ENCODE data around the gene PIAS4. TPM values are rescaled to one million over a fixed set of nuclear protein-coding genes. Genes with fewer than 3 reads are reported as not detected.

PIAS4 gene
- total and polyA plus RNA-seq, 4 donors = 6.5 to 20.3 (median 15.9) TPM

DNA sequence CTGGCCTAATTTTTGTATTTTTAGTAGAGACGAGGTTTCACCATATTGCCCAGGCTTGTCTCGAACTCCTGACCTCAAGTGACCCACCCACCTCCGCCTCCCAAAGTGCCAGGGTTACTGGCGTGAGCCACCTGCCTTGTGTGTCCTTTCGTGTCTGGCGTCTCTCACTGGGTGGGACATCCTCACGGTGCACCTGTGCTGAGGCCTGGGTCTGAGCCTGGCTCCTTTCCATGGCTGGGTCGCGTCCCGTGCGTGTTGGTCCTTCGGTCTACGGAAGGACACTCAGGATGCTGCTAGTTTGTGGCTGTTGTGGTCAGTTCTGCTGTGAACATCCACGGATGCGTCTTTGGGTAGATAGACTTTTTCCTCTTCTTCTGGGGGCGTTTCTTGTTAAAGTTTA is 19.6 kb downstream of the PIAS4 start:
- no peak overlapping the region for H3K4me3 ChIP-seq (ENCODE audit: low read length in 2 of 2)
- H3K4me1 ChIP-seq (ENCODE audit: control insufficient read depth in 1 of 2, insufficient read depth in 2 of 2, low read length in 2 of 2) = no peaks in the 10 kb centered on the region
- DNase-seq (no peak), ATAC-seq (ENCODE audit: low FRiP score) (no peak)
- no peaks in the 10 kb centered on the region for H3K27me3 ChIP-seq (ENCODE audit: control insufficient read depth in 1 of 2, insufficient read depth in 2 of 2, low read length in 1 of 2)
- H3K36me3 ChIP-seq (ENCODE audit: control insufficient read depth in 1 of 2, insufficient read depth in 2 of 2, low read length in 1 of 2) = peaks cover 0 to 3% of the 10 kb centered on the region in 2 donors
- WGBS, 2 donors = 93 to 95% methylated on average over 16 of the region's 16 CpGs
- intact Hi-C loops (cut with DNase I) = no loop called here
- no peaks in the 10 kb centered on the region for H3K9me3 ChIP-seq (ENCODE audit: control insufficient read depth, low read length)
- no peak overlapping the region for H3K27ac ChIP-seq (ENCODE audit: low read depth in 1 of 2, low read length in 2 of 2)

GRCh38 chr19:4028334-4029246 is 21.1 kb downstream of the PIAS4 start:
- Histone ChIP-seq H3K36me3 (ENCODE audit: control insufficient read depth in 1 of 2, insufficient read depth in 2 of 2, low read length in 1 of 2) (peaks cover 0 to 7% of the 10 kb centered on the region in 2 donors), H3K27me3 (ENCODE audit: control insufficient read depth in 1 of 2, insufficient read depth in 2 of 2, low read length in 1 of 2) (no peaks in the 10 kb centered on the region), H3K4me1 (ENCODE audit: control insufficient read depth in 1 of 2, insufficient read depth in 2 of 2, low read length in 2 of 2) (no peaks in the 10 kb centered on the region), H3K27ac (ENCODE audit: low read depth in 1 of 2, low read length in 2 of 2) (no peak overlapping the region), H3K9me3 (ENCODE audit: control insufficient read depth, low read length) (no peaks in the 10 kb centered on the region), H3K4me3 (ENCODE audit: low read length in 2 of 2) (no peak overlapping the region)
- 92 to 93% methylated on average over 47 to 48 of the region's 48 CpGs for WGBS, 2 donors
- ATAC-seq (ENCODE audit: low FRiP score) (no peak), DNase-seq (peak in 1 of 2 donors; percentile 74)
- intact Hi-C loops (cut with DNase I) = no loop called here

- Histone ChIP-seq H3K27ac (ENCODE audit: low read depth in 1 of 2, low read length in 2 of 2) (no peak overlapping the region), H3K36me3 (ENCODE audit: control insufficient read depth in 1 of 2, insufficient read depth in 2 of 2, low read length in 1 of 2) (peaks cover 0 to 10% of the 10 kb centered on the region in 2 donors), H3K9me3 (ENCODE audit: control insufficient read depth, low read length) (no peaks in the 10 kb centered on the region), H3K4me3 (ENCODE audit: low read length in 2 of 2) (no peak overlapping the region), H3K4me1 (ENCODE audit: control insufficient read depth in 1 of 2, insufficient read depth in 2 of 2, low read length in 2 of 2) (no peaks in the 10 kb centered on the region), H3K27me3 (ENCODE audit: control insufficient read depth in 1 of 2, insufficient read depth in 2 of 2, low read length in 1 of 2) (no peaks in the 10 kb centered on the region)
- 92 to 94% methylated on average over 15 to 18 of the region's 18 CpGs for WGBS, 2 donors
- ATAC-seq (ENCODE audit: low FRiP score) (no peak), DNase-seq (peak in 1 of 2 donors; percentile 71)
- intact Hi-C loops (cut with DNase I) = no loop called here
These were observed 21.7 kb downstream of the PIAS4 start for GRCh38 chr19:4029247-4029614.

DNA sequence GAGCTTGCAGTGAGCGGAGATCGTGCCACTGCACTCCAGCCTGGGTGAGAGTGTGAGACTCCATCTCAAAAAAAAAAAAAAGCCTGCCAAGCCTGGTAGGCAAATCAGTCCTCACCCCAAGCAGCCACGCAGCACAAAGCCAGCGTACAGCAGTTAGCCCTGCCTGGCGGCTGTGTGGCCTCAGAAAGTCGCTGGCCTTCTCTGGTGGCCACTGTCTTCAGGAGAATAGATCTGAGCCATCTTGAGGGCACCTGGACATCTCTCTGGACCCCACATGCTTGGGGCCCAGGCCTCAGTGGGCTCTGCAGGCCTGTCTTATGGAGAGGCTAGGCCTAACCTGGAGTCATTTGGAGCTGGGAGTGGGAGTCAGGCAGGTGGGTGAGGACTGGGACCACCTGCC is 23.0 kb downstream of the PIAS4 start:
- Histone ChIP-seq H3K4me1 (ENCODE audit: control insufficient read depth in 1 of 2, insufficient read depth in 2 of 2, low read length in 2 of 2) (no peaks in the 10 kb centered on the region), H3K27ac (ENCODE audit: low read depth in 1 of 2, low read length in 2 of 2) (no peak overlapping the region), H3K36me3 (ENCODE audit: control insufficient read depth in 1 of 2, insufficient read depth in 2 of 2, low read length in 1 of 2) (peaks cover 0 to 7% of the 10 kb centered on the region in 2 donors), H3K9me3 (ENCODE audit: control insufficient read depth, low read length) (no peaks in the 10 kb centered on the region), H3K27me3 (ENCODE audit: control insufficient read depth in 1 of 2, insufficient read depth in 2 of 2, low read length in 1 of 2) (no peaks in the 10 kb centered on the region), H3K4me3 (ENCODE audit: low read length in 2 of 2) (no peak overlapping the region)
- intact Hi-C loops (cut with DNase I) = no loop called here
- ATAC-seq (ENCODE audit: low FRiP score) (no peak), DNase-seq (no peak)
- WGBS, 2 donors = 95 to 98% methylated on average over 6 of the region's 6 CpGs

GRCh38 chr19:4030981-4031380 is 23.4 kb downstream of the PIAS4 start:
- no peak for ATAC-seq (ENCODE audit: low FRiP score)

GRCh38 chr19:4031420-4031819 is 23.9 kb downstream of the PIAS4 start:
- intact Hi-C loops (cut with DNase I) = no loop called here
- Histone ChIP-seq H3K27ac (ENCODE audit: low read depth in 1 of 2, low read length in 2 of 2) (no peak overlapping the region), H3K4me1 (ENCODE audit: control insufficient read depth in 1 of 2, insufficient read depth in 2 of 2, low read length in 2 of 2) (no peaks in the 10 kb centered on the region), H3K27me3 (ENCODE audit: control insufficient read depth in 1 of 2, insufficient read depth in 2 of 2, low read length in 1 of 2) (no peaks in the 10 kb centered on the region), H3K9me3 (ENCODE audit: control insufficient read depth, low read length) (no peaks in the 10 kb centered on the region), H3K36me3 (ENCODE audit: control insufficient read depth in 1 of 2, insufficient read depth in 2 of 2, low read length in 1 of 2) (peaks cover 0 to 7% of the 10 kb centered on the region in 2 donors), H3K4me3 (ENCODE audit: low read length in 2 of 2) (no peak overlapping the region)
- ATAC-seq (ENCODE audit: low FRiP score) (no peak), DNase-seq (no peak)
- WGBS, 2 donors = 66 to 69% methylated on average over 11 of the region's 11 CpGs

More at GRCh38 chr19:4030981-4031380, 23.4 kb downstream of the PIAS4 start:
- H3K4me1 ChIP-seq (ENCODE audit: control insufficient read depth in 1 of 2, insufficient read depth in 2 of 2, low read length in 2 of 2) = no peaks in the 10 kb centered on the region
- peaks cover 0 to 7% of the 10 kb centered on the region in 2 donors for H3K36me3 ChIP-seq (ENCODE audit: control insufficient read depth in 1 of 2, insufficient read depth in 2 of 2, low read length in 1 of 2)
- no peaks in the 10 kb centered on the region for H3K9me3 ChIP-seq (ENCODE audit: control insufficient read depth, low read length)
- no peak overlapping the region for H3K4me3 ChIP-seq (ENCODE audit: low read length in 2 of 2)
- no peak for DNase-seq
- H3K27ac ChIP-seq (ENCODE audit: low read depth in 1 of 2, low read length in 2 of 2) = no peak overlapping the region
- 74 to 77% methylated on average over 9 of the region's 9 CpGs for WGBS, 2 donors
- H3K27me3 ChIP-seq (ENCODE audit: control insufficient read depth in 1 of 2, insufficient read depth in 2 of 2, low read length in 1 of 2) = no peaks in the 10 kb centered on the region
- intact Hi-C loops (cut with DNase I) = no loop called here

DNA sequence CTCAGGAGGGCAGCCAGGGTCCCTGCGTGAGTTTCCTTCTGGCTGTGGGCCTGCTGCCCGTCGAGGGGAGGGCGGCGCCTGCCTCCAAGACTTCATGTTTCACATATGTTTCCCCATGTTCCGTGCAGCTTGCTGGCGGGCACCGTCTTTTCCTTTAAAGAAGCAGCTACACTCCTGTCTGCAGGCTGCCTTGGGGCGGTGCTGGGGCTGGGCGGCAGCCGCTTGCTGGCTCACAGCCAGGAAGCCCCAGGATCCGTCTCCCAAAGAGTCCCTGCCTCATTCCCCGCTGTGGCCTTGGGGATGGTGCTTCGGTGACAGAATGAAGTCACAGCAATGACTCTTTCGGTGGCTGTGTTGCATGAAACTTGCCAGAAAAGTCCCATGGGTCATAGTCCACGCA is 24.9 kb downstream of the PIAS4 start:
- peaks cover 0 to 9% of the 10 kb centered on the region in 2 donors for H3K36me3 ChIP-seq (ENCODE audit: control insufficient read depth in 1 of 2, insufficient read depth in 2 of 2, low read length in 1 of 2)
- H3K4me1 ChIP-seq (ENCODE audit: control insufficient read depth in 1 of 2, insufficient read depth in 2 of 2, low read length in 2 of 2) = no peaks in the 10 kb centered on the region
- H3K9me3 ChIP-seq (ENCODE audit: control insufficient read depth, low read length) = no peaks in the 10 kb centered on the region
- no peak overlapping the region for H3K4me3 ChIP-seq (ENCODE audit: low read length in 2 of 2)
- DNase-seq = no peak
- intact Hi-C loops (cut with DNase I) = no loop called here
- no peaks in the 10 kb centered on the region for H3K27me3 ChIP-seq (ENCODE audit: control insufficient read depth in 1 of 2, insufficient read depth in 2 of 2, low read length in 1 of 2)
- WGBS, 2 donors = 61 to 62% methylated on average over 16 of the region's 16 CpGs
- ATAC-seq (ENCODE audit: low FRiP score) = no peak
- H3K27ac ChIP-seq (ENCODE audit: low read depth in 1 of 2, low read length in 2 of 2) = no peak overlapping the region

DNA sequence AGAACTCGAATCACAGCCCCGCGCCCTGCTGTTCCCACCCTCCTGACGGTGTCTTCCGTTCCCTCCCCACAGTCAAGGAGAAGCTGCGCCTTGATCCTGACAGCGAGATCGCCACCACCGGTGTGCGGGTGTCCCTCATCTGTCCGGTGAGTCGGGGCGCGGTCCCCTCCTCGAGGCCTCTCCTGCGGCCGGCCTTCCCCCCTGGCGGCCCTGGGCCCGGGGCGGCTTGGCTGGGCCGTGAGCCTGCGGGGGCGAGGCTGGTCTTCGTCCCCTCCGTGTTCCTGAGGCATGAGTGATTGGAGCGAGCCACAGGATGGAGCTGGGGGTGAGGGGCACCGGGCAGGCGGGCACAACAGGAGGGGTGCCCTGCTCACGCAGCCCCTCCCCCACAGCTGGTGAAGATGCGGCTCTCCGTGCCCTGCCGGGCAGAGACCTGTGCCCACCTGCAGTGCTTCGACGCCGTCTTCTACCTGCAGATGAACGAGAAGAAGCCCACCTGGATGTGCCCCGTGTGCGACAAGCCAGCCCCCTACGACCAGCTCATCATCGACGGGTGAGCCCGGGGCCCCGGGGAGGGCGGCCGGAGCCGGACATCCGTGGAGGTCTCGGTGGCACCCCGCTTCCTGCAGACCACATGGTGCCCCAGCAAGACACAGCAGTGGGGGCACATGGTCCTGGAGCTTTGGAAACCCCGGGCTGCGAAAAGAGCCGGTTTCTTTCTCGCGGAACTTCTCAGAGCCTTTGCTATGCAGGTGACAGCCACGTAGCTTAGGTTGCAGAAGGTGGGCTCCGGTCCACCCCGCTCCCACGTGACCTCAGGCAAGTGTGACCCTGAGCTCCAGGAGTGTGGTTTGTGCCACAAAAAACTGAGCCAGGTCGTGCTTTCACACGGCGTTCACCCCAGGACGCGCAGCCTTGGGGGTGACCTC is 25.8 kb downstream of the PIAS4 start:
- WGBS, 2 donors = 88 to 89% methylated on average over 51 to 63 of the region's 63 CpGs

More for the DNA sequence above, 25.8 kb downstream of the PIAS4 start:
- no peak for ATAC-seq (ENCODE audit: low FRiP score)
- no peaks in the 10 kb centered on the region for H3K4me1 ChIP-seq (ENCODE audit: control insufficient read depth in 1 of 2, insufficient read depth in 2 of 2, low read length in 2 of 2)
- peaks cover 0 to 12% of the 10 kb centered on the region in 2 donors for H3K36me3 ChIP-seq (ENCODE audit: control insufficient read depth in 1 of 2, insufficient read depth in 2 of 2, low read length in 1 of 2)
- intact Hi-C loops (cut with DNase I) = no loop called here
- no peak for DNase-seq
- H3K9me3 ChIP-seq (ENCODE audit: control insufficient read depth, low read length) = no peaks in the 10 kb centered on the region
- no peak overlapping the region for H3K27ac ChIP-seq (ENCODE audit: low read depth in 1 of 2, low read length in 2 of 2)
- no peak overlapping the region for H3K4me3 ChIP-seq (ENCODE audit: low read length in 2 of 2)
- no peaks in the 10 kb centered on the region for H3K27me3 ChIP-seq (ENCODE audit: control insufficient read depth in 1 of 2, insufficient read depth in 2 of 2, low read length in 1 of 2)
